ENCODE data around the gene LGALS16.

- no peak for TF ChIP-seq POLR2AphosphoS5 (IDR thresholded peaks at IDR 0.05; ENCODE audit: low read depth, low read length)
- peak; percentile 63 for TF ChIP-seq POLR2A (IDR thresholded peaks at IDR 0.05; ENCODE audit: low read depth, low read length)
Observed at GRCh38 chr19:39679056-39679790, 23.5 kb downstream of the LGALS16 start.
